K562 (cell line): ENCODE data around the gene SH3RF1. TPM values are rescaled to one million over a fixed set of nuclear protein-coding genes. Genes with fewer than 3 reads are reported as not detected.

Source experiments
- ATAC-seq: fragments of 200-7000 bp; cut with Tn5 transposase; 3 replicates; pipeline ENCODE4 v1.9.1; 2020; ENCODE audit warnings: moderate library complexity
- BruUV-seq: library from RNA; stranded (reverse); fragments of 400-500 nt; replicated peaks from 2 replicates; lab custom pipeline; 2021; lab: Mats Ljungman, UMichigan
- CTCF ChIA-PET: fragments of 300-600 bp; formaldehyde crosslinking; extraction: SDS; loops from one replicate; lab custom pipeline; 2021; ENCODE audit warnings: low intra/inter-chr PET ratio; lab: Yijun Ruan, JAX
- POLR2A ChIA-PET: fragments of 300-600, 350-650 bp; sonication (Branson Sonifier 250); formaldehyde crosslinking; extraction: SDS; loops from one replicate; lab custom pipeline; 2021; ENCODE audit warnings: antibody characterized with exemption, inconsistent platforms; lab: Yijun Ruan, JAX
- DNase-seq, 4 experiments: peaks; one replicate each; pipeline versions ENCODE4 v3.0.0 to v3.0.0-alpha.2; 2011 to 2018; ENCODE audit warnings: low spot score in 3 of 4, mixed read lengths in 3 of 4; ENCODE audit errors: extremely low read depth in 1 of 4
- FAIRE-seq: peaks from 2 replicates; lab custom pipeline; 2011; peaks lifted over from hg19 to GRCh38; lab: Jason Lieb, UNC
- H2AFZ ChIP-seq: 2 replicates; pipeline ENCODE4 v1.6.0; 2011; ENCODE audit warnings: low read depth, low read length, control low read depth, inconsistent platforms
- H3K27ac ChIP-seq: fragments of 200-600 bp; 3 replicates; pipeline ENCODE4 v1.8.0; 2011; ENCODE audit warnings: low read depth, mild to moderate bottlenecking, control low read depth, inconsistent platforms, low read length, moderate library complexity, mixed read lengths; ENCODE audit errors: extremely low read depth
- H3K27me3 ChIP-seq, 2 experiments: fragments of 300-600 bp in 1 of 2; 2 replicates in 1 of 2; 3 replicates in 1 of 2; pipeline versions ENCODE4 v1.6.0 to v1.8.0; 2011; ENCODE audit warnings: inconsistent platforms in 2 of 2, low read length in 2 of 2, mild to moderate bottlenecking in 1 of 2, mixed read lengths in 1 of 2, moderate library complexity in 1 of 2; ENCODE audit not compliant: control insufficient read depth in 2 of 2, insufficient read depth in 2 of 2
- H3K36me3 ChIP-seq: fragments of 300-600 bp; 3 replicates; pipeline ENCODE4 v1.8.0; 2011; ENCODE audit warnings: mild to moderate bottlenecking, low read length, inconsistent platforms; ENCODE audit not compliant: control insufficient read depth, insufficient read depth
- H3K4me1 ChIP-seq, 2 experiments: fragments of 200-600 bp in 1 of 2; replicated peaks in 1 of 2; 2 replicates in 1 of 2; 3 replicates in 1 of 2; pipeline versions ENCODE4 v1.5.1 to v1.8.0; 2011; ENCODE audit warnings: inconsistent platforms in 2 of 2, low read length in 2 of 2, mild to moderate bottlenecking in 1 of 2, mixed read lengths in 1 of 2, moderate library complexity in 1 of 2; ENCODE audit not compliant: control insufficient read depth in 2 of 2, insufficient read depth in 2 of 2
- H3K4me2 ChIP-seq: 2 replicates; pipeline ENCODE4 v1.6.1; 2011; ENCODE audit warnings: low read length, control low read depth, inconsistent platforms, mixed read lengths; ENCODE audit not compliant: insufficient read depth
- H3K4me3 ChIP-seq: fragments of 200-600 bp; sonication (generic), shearing (Covaris generic); 2 replicates; pipeline ENCODE4 v1.5.1; 2016; ENCODE audit warnings: control low read depth, inconsistent platforms
- H3K79me2 ChIP-seq: fragments of 200-600 bp; 3 replicates; pipeline ENCODE4 v1.8.0; 2011; ENCODE audit warnings: low read length, inconsistent platforms; ENCODE audit not compliant: control insufficient read depth, insufficient read depth
- H3K9ac ChIP-seq, 2 experiments: 2 replicates each; pipeline versions ENCODE4 v1.6.0 to v1.6.1; 2011; ENCODE audit warnings: low read depth in 2 of 2, low read length in 2 of 2, control low read depth in 1 of 2, inconsistent platforms in 1 of 2, mild to moderate bottlenecking in 1 of 2, mixed read lengths in 1 of 2; ENCODE audit not compliant: insufficient read depth in 1 of 2
- H3K9me1 ChIP-seq: one replicate; pipeline ENCODE4 v1.6.0; 2011; ENCODE audit warnings: inconsistent platforms, mild to moderate bottlenecking, low read length, moderate library complexity; ENCODE audit not compliant: control insufficient read depth, insufficient read depth
- H3K9me3 ChIP-seq: replicated peaks from 2 replicates; pipeline ENCODE4 v1.5.1; 2011; ENCODE audit warnings: low read depth, low read length, inconsistent platforms; ENCODE audit not compliant: control insufficient read depth, insufficient read depth
- H4K20me1 ChIP-seq: replicated peaks from 2 replicates; pipeline ENCODE4 v1.6.1; 2011; ENCODE audit warnings: low read length, inconsistent platforms, mixed read lengths; ENCODE audit not compliant: control insufficient read depth, insufficient read depth
- CHCHD3 ChIP-seq: fragments of 250-450 bp; sonication (Bioruptor Pico); IDR thresholded peaks from 2 replicates; pipeline ENCODE4 v2.1.2; 2022; ENCODE audit warnings: mild to moderate bottlenecking
- CREBBP ChIP-seq: IDR thresholded peaks from one replicate; pipeline ENCODE4 v1.6.1; 2012; ENCODE audit warnings: low read depth, mild to moderate bottlenecking, control low read depth, inconsistent platforms, low read length
- FOXP4 ChIP-seq: sonication (generic); formaldehyde crosslinking; IDR thresholded peaks from 2 replicates; pipeline ENCODE4 v1.8.0; 2022; ENCODE audit warnings: mild to moderate bottlenecking, missing genetic modification reagents, borderline replicate concordance
- HDAC1 ChIP-seq, 2 experiments: fragments of 450-650 bp; IDR thresholded peaks; 2 replicates each; pipeline ENCODE4 v1.6.1; 2016 to 2017; ENCODE audit warnings: inconsistent platforms in 1 of 2, mild to moderate bottlenecking in 1 of 2, moderate library complexity in 1 of 2
- NFXL1 ChIP-seq: fragments of 450-650 bp; formaldehyde crosslinking; IDR thresholded peaks from 2 replicates; pipeline ENCODE4 v1.4.0; 2021; ENCODE audit warnings: mild to moderate bottlenecking
- NFYB ChIP-seq: IDR thresholded peaks from 2 replicates; pipeline ENCODE4 v1.6.1; 2011; ENCODE audit warnings: mild to moderate bottlenecking, moderate library complexity; ENCODE audit not compliant: insufficient read length; ENCODE audit errors: extremely low read depth
- PML ChIP-seq: IDR thresholded peaks from 2 replicates; pipeline ENCODE4 v1.6.1; 2012; ENCODE audit warnings: low read length, inconsistent platforms
- SIN3B ChIP-seq: fragments of 450-650 bp; IDR thresholded peaks from 2 replicates; pipeline ENCODE4 v1.6.1; 2017; ENCODE audit warnings: low read depth, mild to moderate bottlenecking, moderate library complexity
- ZEB2 ChIP-seq: fragments of 450-650 bp; IDR thresholded peaks from 2 replicates; pipeline ENCODE4 v1.6.1; 2016
- ZNF717 ChIP-seq: fragments of 250-450 bp; sonication (Bioruptor Pico); IDR thresholded peaks from 2 replicates; pipeline ENCODE4 v1.5.0; 2021
- ZNF766 ChIP-seq: fragments of 200-800 bp; sonication (Bioruptor generic); conservative IDR thresholded peaks from 2 replicates; pipeline ENCODE4 v1.6.1; 2016; ENCODE audit warnings: missing genetic modification characterization, missing compliant biosample characterization
- in situ Hi-C: fragments of 300-500 bp; cut with MboI; formaldehyde crosslinking; loops from 4 replicates; pipeline ENCODE4 v1.15.0; 2018; ENCODE audit warnings: inconsistent platforms, mixed read lengths
- intact Hi-C: fragments of 100-400 bp; cut with micrococcal nuclease; formaldehyde crosslinking; loops from 2 replicates; pipeline ENCODE4 v1.14.2; 2022
- polyA plus RNA-seq, 8 experiments: library from polyadenylated mRNA; depleted of rRNA in 4 of 8; stranded (reverse) in 5 of 8; unstranded in 3 of 8; fragments of >200 nt; fragmentation: Nextera tagmentation in 2 of 8; fragmentation: Illumina TruSeq in 1 of 8; extraction: Ambion mirVana in 2 of 8; extraction: Trizol in 1 of 8; gene quantifications; 2 replicates each; pipeline versions ENCODE4 v1.2.1 to v1.2.3, GENCODE V29; 2011 to 2014; ENCODE audit warnings: inconsistent platforms in 1 of 8, missing spikeins in 1 of 8
- total RNA-seq, 7 experiments: library from RNA; depleted of rRNA in 6 of 7; stranded (reverse); fragments of >200 nt in 6 of 7; fragmentation: Illumina TruSeq in 2 of 7; extraction: Trizol in 2 of 7; gene quantifications; 2 replicates each; pipeline versions ENCODE4 v1.2.1 to v1.2.3, GENCODE V29; 2011 to 2021; ENCODE audit warnings: low replicate concordance in 1 of 7
- TF ChIP-seq, protein P1 (sequence below): fragments of 200-800 bp; sonication (Bioruptor generic); IDR thresholded peaks from 2 replicates; pipeline ENCODE4 v1.6.1; 2017; ENCODE audit warnings: missing genetic modification characterization, missing compliant biosample characterization

Gene SH3RF1
- total and polyA plus RNA-seq, 9 of the 15 experiments (the other 6 are each of a cell fraction or from before 2014, with no cell fraction given), result 0.04 to 0.16 (median 0.11) TPM; not detected in 6

DNA sequence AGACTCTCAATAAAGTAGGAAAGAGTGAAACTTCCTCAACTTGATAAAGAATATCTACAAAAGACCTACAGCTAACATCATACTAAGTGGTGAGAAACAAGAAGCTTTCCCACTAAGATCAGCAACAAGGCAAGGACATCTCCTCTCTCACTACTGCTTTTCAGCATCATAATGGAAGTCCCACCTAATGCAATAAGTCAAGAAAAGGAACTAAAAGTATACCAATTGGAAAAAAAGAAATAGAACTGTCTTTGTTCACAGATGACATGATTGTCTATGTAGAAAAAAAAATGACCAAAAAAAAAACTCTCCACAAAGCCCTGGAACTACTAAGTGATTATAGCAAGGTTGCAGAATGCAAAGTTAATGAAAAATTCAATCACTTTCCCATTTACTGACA is 25.1 kb upstream of the SH3RF1 start:
- in situ Hi-C loops, result no loop called here

More for the DNA sequence above, 25.1 kb upstream of the SH3RF1 start:
- ATAC-seq (no peak), FAIRE-seq (no peak), DNase-seq (no peak)
- Histone ChIP-seq H3K4me3 (no peak overlapping the region), H4K20me1 (no peaks in the 10 kb centered on the region), H3K9ac (no peak overlapping the region), H3K27me3 (peaks cover 10 to 12% of the 10 kb centered on the region in 2 experiments; a peak in 3 of 5 replicates), H2AFZ (no peak overlapping the region), H3K4me2 (no peak overlapping the region), H3K4me1 (no peaks in the 10 kb centered on the region), H3K9me1 (no peaks in the 10 kb centered on the region), H3K9me3 (no peaks in the 10 kb centered on the region), H3K79me2 (no peaks in the 10 kb centered on the region), H3K36me3 (no peaks in the 10 kb centered on the region), H3K27ac (no peak overlapping the region)
- BruUV-seq, result no TSS peak
- TF ChIP-seq PML (no peak), FOXP4 (CRISPR knock-in tag) (no peak), CREBBP (no peak), NFXL1 (no peak), ZNF766 (no peak), SIN3B (no peak), NFYB (no peak), HDAC1 (IDR thresholded peaks at IDR 0.05) (no peak), CHCHD3 (no peak), ZNF717 (no peak), ZEB2 (no peak)
- TF ChIP-seq, protein P1, sequence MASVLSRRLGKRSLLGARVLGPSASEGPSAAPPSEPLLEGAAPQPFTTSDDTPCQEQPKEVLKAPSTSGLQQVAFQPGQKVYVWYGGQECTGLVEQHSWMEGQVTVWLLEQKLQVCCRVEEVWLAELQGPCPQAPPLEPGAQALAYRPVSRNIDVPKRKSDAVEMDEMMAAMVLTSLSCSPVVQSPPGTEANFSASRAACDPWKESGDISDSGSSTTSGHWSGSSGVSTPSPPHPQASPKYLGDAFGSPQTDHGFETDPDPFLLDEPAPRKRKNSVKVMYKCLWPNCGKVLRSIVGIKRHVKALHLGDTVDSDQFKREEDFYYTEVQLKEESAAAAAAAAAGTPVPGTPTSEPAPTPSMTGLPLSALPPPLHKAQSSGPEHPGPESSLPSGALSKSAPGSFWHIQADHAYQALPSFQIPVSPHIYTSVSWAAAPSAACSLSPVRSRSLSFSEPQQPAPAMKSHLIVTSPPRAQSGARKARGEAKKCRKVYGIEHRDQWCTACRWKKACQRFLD (CRISPR knock-in tag), result no peak
- CTCF ChIA-PET, result no interaction called here
- intact Hi-C loops, result no loop called here
- POLR2A ChIA-PET, result no interaction called here
